NCI-H2081 (cell line): ENCODE measurements around the gene TCHH.
"Not testable (repeated sequence)": the region's sequence is repeated elsewhere in the genome, so short reads cannot be mapped to it uniquely, and the experiment has no call there.

Source experiments
- DNase-seq, 2 experiments: peaks; one replicate each; lab custom pipeline; 2025; lab: John Stamatoyannopoulos, UW

The TCHH gene, protein sequence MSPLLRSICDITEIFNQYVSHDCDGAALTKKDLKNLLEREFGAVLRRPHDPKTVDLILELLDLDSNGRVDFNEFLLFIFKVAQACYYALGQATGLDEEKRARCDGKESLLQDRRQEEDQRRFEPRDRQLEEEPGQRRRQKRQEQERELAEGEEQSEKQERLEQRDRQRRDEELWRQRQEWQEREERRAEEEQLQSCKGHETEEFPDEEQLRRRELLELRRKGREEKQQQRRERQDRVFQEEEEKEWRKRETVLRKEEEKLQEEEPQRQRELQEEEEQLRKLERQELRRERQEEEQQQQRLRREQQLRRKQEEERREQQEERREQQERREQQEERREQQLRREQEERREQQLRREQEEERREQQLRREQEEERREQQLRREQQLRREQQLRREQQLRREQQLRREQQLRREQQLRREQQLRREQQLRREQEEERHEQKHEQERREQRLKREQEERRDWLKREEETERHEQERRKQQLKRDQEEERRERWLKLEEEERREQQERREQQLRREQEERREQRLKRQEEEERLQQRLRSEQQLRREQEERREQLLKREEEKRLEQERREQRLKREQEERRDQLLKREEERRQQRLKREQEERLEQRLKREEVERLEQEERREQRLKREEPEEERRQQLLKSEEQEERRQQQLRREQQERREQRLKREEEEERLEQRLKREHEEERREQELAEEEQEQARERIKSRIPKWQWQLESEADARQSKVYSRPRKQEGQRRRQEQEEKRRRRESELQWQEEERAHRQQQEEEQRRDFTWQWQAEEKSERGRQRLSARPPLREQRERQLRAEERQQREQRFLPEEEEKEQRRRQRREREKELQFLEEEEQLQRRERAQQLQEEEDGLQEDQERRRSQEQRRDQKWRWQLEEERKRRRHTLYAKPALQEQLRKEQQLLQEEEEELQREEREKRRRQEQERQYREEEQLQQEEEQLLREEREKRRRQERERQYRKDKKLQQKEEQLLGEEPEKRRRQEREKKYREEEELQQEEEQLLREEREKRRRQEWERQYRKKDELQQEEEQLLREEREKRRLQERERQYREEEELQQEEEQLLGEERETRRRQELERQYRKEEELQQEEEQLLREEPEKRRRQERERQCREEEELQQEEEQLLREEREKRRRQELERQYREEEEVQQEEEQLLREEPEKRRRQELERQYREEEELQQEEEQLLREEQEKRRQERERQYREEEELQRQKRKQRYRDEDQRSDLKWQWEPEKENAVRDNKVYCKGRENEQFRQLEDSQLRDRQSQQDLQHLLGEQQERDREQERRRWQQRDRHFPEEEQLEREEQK (N-terminal part only)

DNA sequence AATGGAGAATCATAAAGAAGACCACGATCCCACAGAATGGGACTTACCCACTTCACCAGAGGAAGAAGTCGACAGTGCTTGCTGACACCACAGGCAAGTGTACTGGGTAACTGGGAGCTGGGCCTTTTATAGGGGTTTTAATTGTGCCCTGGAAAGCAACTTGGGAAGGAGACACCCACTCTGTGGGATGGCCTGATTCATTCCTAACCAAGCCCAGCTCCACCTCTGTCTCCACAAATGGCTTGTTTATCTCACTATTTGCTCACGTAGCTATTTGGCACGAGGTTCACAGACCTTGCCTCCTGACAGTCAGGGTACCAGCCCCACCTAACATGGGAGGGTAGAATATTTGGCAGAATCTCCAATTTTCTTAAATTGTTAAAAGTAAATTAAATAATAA is at the start of gene TCHH:
Gene TCHH (minus strand): TSS at position 101 of the 400 bp plus-strand sequence. CDS start 1,364 bp downstream, outside the sequence.
- no peak for DNase-seq

DNA sequence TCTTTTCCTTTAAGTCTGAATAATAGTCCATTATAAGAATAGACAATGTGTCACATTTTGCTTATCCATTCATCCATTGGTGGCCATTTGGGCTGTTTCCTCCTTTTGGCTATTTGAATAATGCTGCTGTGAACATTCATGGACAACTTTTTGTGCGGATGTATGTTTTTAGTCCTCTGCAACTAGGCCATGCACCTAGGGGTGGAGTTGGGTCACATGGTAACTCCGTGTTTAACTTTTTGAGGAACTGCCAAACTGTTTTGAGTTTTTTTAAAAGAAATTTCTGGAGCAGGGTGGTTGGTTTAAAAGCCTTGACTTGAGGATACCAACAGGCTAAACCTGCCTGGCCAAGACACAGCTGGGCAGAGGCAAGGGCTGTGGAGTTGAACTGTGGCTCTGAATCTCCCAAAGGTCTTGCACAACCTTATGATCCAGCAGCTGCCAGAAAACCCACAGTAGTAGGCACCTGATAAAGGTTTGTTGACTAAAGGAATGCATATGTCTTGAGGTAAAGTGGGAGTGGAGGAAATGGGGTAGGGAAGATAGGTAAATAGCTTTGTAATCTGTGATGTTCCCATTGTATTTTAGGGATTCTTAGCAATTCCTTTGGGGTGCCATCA is 49.4 kb upstream of the TCHH start:
- no peak for DNase-seq

DNA sequence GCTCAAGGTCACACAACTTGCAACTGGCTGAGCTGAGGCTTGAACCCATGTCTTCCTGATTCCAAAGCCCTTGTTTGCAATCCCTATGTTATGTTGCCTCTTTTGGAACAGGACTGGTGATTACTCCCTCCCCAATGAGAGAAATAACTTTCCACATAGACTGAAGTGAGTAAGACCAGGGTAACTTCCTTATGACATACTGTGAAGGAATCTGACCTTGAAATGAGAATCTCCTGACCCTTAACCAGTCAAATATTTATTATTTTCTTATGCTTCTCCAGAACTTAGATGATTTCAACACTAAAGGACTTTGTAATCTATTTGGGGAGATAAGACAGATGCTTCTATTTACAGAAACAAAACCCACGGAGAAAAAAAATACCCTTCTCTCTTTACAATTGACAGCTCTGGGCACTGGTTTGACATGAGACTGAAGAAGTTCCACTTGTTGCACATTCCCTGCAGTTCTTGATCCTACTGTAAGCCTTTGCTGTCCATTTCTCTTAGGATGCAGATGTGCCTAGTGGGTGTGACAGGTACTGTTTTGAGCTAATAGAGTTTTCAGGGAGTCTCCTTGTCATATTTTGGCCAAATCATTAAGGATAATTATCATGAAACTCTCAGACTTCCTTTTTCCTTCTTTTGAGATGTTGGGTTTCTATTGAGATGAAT is 47.7 kb upstream of the TCHH start:
- DNase-seq: no peak

DNA sequence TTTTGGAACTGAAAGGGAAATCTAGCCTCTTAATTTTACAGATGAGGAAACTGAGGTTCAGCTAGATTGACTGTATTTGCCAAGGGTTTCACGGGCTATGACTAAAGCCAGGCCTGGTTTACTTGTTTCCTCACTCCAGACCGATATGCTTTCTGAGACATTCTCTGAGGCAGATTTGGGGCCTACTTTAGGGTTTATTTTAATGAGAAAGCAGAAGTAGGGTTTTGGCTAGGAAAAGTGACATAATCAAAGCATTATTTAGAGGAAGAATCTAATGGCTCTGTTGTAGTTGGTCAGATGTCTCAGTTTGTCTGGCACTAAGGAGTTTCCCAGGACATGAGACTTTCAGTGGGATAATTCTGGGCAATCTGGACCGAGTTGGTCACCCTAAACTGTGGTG is 45.3 kb upstream of the TCHH start:
- no peak for DNase-seq

DNA sequence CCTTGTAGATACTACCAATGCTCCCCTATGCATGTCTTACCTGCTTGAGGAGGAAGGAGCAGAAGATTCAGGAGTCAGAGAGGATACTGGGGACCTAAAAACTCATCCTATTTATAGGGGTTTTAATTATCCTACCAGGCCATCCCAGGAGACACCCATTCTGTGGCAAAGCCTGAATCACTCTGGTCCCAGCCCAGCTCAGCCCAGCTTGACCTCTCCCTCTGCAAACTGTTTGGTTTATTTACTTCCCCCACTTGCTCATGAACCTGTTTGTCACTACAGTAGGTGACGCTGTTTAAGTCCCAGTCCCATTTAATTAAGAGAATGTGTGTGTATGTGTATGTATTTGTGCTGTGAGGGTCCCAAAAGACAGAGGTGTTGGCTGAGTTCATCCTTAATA is 43.9 kb upstream of the TCHH start, which contains the start of gene RPTN:
Gene RPTN (minus strand): TSS at position 85 of the 400 bp plus-strand sequence. CDS start 1,339 bp downstream, outside the sequence.
- DNase-seq: no peak

DNA sequence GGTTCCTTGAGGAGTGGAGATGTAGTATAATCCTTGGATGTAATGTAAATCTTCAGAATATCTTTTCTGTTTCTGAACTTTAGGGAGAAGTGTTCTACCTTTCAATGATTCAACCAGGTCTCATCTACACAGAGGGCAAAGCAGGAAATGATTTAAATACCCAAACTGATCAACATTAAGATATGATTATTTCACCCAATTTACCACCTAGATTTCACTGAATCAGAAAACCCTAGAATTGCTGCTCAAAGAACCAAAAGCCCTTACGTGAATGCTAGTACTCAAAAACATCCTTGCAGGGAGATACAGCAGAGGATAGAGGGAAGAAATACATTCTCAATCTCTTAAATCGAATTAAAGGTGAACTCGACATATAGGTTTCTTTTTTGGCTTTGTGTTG is 38.8 kb upstream of the TCHH start:
- DNase-seq: no peak

DNA sequence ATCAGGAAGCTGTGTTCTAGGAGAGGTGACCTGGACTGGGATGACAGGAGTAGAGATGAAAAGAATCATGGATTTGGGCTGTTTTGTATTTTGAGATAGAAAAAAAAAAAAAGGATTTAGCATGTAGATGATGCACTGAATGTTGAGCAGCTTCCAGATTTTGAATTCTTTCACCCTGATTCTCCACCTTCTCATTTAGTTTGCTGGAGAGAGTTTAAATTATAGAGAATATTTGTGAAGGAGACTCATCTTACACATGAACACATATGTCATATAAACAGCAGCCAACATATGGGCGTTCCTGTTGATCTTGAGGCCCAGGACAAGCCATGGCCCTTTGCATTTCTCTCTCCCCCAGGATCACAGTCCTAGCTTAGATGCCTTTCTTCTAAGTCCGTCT is 36.4 kb upstream of the TCHH start:
- DNase-seq: no peak

DNA sequence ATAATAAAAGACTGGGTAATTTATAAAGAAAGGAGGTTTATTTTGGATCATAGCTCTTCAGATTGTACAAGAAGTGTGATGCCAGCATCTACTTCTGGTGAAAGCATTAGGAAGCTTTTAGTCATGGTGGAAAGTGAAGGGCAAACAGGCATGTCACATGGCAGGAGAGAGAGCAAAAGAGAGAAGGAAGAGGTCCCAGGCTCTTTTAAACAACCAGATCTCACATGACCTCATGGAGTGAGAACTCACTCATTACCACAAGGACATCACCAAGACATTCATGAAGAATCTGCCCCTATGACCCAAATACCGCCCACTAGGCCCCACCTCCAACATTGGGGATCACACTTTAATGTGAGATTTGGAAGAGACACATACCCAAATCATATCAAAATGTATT is 33.7 kb upstream of the TCHH start:
- no peak for DNase-seq

DNA sequence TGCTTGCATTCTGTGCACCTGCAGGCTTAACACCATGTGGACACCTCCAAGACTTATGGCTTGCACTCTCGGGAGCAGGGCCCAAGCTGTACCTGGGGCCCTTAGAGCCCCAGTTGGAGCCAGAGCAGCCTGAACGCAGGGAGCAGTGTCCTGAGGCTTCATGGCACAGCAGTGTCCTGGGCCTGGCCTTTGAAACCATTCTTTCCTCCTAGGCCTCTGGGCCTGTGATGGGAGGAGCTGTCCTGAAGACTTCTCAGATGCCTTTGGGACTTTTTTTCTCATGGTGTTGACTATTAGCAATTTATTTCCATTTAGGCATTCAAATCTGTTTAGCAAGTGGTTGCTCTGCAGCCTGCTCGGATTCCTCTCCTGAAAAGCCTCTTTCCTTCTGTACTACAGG is 32.8 kb upstream of the TCHH start:
- no peak for DNase-seq

DNA sequence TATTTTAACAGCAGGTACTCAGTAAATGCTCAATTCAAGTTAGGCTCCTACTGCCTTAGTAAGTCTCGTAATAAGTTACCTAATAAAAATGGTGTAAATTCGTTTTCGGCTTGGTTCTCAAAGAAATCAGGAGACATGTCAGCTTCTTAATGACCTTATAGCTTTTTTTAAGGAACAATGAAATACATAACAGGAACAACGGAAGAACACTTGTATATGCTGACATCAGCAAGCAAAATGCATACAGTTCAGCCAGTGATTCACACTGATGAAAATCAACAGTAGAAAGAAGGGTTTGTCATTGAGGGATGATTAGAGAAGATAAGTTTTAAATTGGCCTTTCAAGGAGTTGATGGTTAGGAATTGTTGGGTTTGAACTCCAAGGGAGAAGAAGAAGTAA is 30.5 kb upstream of the TCHH start:
- no peak for DNase-seq

DNA sequence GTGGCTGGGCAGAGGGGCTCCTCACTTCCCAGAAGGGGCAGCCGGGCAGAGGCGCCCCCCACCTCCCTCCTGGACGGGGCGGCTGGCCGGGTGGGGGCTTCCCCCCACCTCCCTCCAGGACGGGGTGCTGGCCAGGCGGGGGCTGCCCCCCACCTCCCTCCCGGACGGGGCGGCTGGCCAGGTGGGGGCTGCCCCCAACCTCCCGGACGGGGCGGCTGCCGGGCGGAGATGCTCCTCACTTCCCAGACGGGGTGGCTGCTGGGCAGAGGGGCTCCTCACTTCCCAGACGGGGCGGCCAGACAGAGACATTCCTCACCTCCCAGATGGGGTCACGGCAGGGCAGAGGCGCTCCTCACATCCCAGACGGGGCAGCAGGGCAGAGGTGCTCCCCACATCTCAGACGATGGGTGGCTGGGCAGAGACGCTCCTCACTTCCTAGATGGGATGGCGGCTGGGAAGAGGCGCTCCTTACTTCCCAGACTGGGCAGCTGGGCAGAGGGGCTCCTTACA is 29.5 kb upstream of the TCHH start:
- not testable (repeated sequence) for DNase-seq

DNA sequence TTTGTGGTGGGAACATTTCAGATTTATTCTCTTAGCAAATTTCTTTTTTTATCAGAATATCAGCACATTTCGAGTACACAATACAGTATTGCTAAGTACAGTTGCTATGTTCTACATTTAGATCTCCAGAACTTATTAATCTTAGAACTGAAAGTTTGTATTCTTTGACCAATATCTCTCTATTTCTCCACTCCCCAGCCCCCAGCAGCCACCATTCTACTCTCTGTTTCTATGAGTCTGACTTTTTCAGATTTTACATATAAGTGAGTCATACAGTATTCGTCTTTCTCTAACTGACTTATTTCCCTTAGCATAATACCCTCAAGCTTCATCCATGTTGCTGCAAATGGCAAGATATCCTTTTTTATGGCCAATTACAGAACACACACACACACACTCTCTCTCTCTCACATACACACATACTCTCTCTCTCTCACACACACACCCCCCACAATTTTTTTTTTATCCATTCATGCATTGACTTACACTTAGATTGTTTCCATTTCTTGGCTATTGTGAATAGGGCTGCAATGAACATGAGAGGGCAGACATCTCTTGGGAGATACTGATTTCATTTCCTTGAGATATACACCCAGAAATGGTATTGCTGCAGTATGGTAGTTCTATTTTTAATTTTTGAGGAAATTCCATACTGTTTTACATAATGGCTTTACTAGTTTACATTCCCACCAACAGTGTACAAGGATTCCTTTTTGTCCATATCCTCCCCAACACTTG is 28.1 kb upstream of the TCHH start:
- no peak for DNase-seq

DNA sequence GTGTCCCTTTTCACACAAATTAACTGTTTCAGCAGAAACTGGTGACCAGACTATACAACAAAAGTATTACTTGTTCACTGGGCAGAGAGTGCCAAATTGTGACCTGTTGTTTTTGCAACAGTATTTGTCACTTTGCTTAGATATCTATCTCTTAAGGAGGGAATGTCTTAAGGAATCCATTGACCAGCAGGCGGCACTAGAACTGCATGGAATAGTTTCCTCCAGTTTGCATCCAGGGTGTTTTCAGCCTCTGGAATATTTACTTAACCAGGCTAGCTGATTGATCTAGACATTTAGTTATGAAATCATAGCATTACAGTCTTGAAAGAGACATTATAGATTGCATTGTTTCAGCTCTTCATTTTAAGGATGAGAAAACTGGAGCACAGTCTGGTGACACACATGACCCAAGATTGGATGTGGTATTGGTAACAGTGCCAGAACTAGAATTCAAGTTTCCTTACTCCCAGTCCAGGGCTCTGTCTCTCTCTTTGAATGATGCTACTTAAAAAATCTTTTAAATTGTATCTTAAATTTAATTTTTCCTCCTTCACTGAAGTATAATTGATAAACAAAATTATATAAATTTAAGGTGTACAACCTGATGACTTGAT is 26.8 kb upstream of the TCHH start:
- peak; percentile 18 for DNase-seq

DNA sequence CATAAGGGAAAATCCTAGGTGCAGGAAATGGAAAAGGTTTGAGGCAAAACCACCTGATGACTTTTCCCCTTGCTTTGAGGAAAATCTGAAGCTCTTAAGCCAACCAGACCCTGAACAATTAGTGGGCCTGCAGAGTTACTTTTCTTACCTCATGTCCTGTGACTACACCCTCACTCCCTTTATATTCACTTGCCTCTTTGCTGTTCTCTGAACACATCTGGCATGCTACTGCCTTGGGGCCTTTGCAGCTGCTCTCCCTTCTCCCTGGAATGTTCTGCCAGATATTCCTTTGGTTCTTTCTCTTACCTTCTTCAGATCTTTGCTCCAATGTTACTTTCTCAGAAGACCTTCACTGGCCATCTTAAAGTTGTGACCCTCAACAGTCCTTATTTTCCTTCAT is 22.0 kb upstream of the TCHH start:
- DNase-seq: no peak

DNA sequence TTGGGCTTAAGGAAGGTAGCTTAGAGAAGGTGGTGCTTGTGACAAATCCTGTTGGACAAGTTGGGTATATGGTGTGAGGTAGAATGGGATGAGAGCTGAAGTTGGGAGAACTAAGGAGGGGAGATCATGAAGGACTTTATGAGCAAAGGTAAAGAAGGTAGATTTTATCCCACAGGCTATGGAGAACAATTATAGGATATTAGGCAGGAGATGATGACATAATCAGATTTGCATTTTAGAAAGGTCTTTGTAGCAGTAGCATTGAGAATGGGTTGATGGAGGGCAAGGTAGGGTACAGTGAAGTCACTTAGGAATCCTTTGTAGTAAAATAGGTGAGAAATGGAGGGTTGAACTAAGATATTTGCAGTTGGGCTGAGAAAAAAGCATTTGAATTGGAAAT is 14.9 kb upstream of the TCHH start:
- no peak for DNase-seq

DNA sequence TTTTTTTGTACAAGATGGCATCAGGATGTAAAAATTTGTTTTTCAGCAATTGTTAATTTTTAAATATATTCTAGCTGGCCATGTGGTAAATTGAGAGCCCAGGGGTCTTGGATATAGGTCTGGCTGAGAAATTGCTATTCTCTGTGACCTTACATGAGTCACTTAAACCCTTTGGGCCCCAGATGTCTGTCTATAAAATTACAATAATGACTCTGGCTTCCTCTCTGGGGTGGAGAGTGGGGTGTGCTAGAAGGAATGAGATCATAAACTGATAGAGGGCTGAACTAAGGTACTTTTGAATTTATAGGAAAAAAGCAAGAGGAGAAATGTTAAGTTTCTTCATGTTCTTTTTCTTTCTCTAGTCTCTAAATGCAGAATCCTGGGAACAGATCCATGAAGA is 12.4 kb upstream of the TCHH start:
- no peak for DNase-seq

DNA sequence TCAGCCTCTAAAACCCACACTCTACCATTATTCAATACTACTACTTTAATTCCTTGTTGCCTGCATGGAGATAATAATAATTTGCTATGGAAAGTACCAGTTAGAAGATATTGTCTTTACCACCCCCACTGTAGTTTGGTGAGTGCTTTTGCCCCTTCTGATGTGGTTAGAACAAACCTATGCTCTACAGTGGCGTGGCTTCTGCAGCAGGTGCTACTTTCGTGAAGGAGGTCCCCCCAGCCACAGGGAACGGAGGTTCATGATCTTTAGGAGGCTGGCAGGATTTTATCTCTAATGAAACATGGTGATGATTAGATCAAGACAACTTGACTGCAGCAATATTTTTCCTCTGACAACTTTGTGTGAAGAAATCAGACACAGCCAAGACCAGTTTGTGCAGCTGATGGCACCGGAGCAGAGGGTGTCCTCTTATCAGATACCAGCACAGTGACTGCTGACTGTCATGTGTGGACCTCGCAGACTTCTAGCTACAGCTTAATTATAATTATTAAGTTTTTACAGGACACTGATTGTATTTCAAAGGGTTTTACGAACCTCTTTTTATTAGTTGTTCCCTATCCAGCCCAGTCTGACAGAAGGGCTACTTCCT is 10.7 kb upstream of the TCHH start:
- DNase-seq: no peak

DNA sequence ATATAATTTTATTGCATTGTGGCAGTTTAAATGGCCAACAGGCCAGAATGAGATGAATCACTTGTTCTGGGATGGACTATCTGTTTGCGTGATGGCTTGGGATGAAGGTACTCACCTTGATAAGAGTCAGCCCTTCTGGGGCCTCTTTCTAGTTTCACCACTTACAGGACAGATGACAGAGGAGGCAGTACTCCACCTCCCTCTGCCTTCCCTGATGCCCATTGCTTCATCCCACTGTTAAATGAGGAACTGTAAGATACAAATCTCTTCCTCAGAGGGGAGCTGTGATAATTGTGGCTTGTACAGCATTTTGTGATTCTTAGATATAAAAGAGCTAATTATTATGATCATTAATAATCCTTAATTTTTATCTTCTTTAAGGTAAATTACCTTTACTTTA is 3.7 kb upstream of the TCHH start:
- no peak for DNase-seq

DNA sequence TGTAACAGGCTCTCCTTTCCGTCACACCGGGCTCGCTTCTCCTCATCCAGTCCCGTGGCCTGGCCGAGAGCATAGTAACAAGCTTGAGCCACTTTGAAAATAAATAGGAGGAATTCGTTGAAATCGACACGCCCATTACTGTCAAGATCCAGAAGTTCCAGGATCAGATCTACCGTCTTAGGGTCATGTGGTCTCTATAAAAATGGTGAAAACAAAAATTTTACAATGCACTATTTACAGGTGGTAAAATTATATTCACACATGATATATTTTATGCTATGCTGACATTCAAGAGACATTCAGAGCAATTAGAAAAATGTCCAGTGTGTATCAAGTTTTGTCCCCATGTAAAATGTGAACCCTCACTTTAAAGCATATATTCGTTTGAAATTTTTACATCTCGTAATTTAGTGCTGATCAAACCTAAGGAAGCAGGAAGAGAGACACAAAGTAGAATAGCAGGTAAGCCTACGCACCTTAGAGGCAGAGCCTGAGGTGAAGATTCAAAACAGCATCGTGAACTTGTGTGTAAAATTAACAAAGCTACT is 2.3 kb downstream of the TCHH start:
- DNase-seq: no peak
